Mesendoderm (in vitro differentiated cells): Measurements from ENCODE around the gene SVOP.
A peak's percentile ranks its signal among the peaks of the same experiment; 100 is the strongest.

Experiments used
- DNase-seq: peaks from one replicate; pipeline ENCODE4 v3.0.0; 2013
- H2AK5ac ChIP-seq: 2 replicates; pipeline ENCODE4 v1.6.1; 2013; ENCODE audit warnings: low read length, inconsistent platforms
- H2BK120ac ChIP-seq: 2 replicates; pipeline ENCODE4 v1.6.1; 2013; ENCODE audit warnings: low read depth, mild to moderate bottlenecking, low read length, moderate library complexity, mixed read lengths
- H2BK15ac ChIP-seq: replicated peaks from 2 replicates; pipeline ENCODE4 v1.6.1; 2013; ENCODE audit warnings: low read depth, mild to moderate bottlenecking, moderate library complexity
- H2BK5ac ChIP-seq: 2 replicates; pipeline ENCODE4 v1.6.1; 2013; ENCODE audit warnings: low read length, inconsistent platforms
- H3K18ac ChIP-seq: 2 replicates; pipeline ENCODE4 v1.6.1; 2013; ENCODE audit warnings: mild to moderate bottlenecking, low read length, mixed read lengths
- H3K23ac ChIP-seq: one replicate; pipeline ENCODE4 v1.6.1; 2013; ENCODE audit warnings: low read length
- H3K27ac ChIP-seq: 2 replicates; pipeline ENCODE4 v1.5.1; 2013; ENCODE audit warnings: low read depth, mild to moderate bottlenecking, inconsistent platforms, low read length, moderate library complexity
- H3K27me3 ChIP-seq: 2 replicates; pipeline ENCODE4 v1.6.1; 2013; ENCODE audit warnings: low read length, control low read depth, mild to moderate bottlenecking, inconsistent platforms; ENCODE audit not compliant: insufficient read depth, poor library complexity
- H3K36me3 ChIP-seq: 2 replicates; pipeline ENCODE4 v1.6.1; 2013; ENCODE audit warnings: low read length, inconsistent platforms; ENCODE audit not compliant: control insufficient read depth, insufficient read depth
- H3K4ac ChIP-seq: one replicate; pipeline ENCODE4 v1.6.1; 2013; ENCODE audit warnings: low read depth, mild to moderate bottlenecking, low read length, moderate library complexity
- H3K4me1 ChIP-seq: 2 replicates; pipeline ENCODE4 v1.6.1; 2013; ENCODE audit warnings: low read depth, low read length, inconsistent platforms; ENCODE audit not compliant: control insufficient read depth
- H3K4me2 ChIP-seq: 2 replicates; pipeline ENCODE4 v1.6.1; 2013; ENCODE audit warnings: low read length
- H3K4me3 ChIP-seq: 2 replicates; pipeline ENCODE4 v1.5.1; 2013; ENCODE audit warnings: mild to moderate bottlenecking, low read length
- H3K56ac ChIP-seq: one replicate; pipeline ENCODE4 v1.6.1; 2013; ENCODE audit warnings: low read length
- H3K79me1 ChIP-seq: 2 replicates; pipeline ENCODE4 v1.6.1; 2013; ENCODE audit warnings: low read length, inconsistent platforms
- H3K79me2 ChIP-seq: 2 replicates; pipeline ENCODE4 v1.6.1; 2013; ENCODE audit warnings: mild to moderate bottlenecking, low read length; ENCODE audit not compliant: control insufficient read depth, insufficient read depth
- H3K9ac ChIP-seq: 2 replicates; pipeline ENCODE4 v1.6.1; 2013; ENCODE audit warnings: low read length, inconsistent platforms
- H4K5ac ChIP-seq: one replicate; pipeline ENCODE4 v1.6.1; 2013; ENCODE audit warnings: low read length
- H4K8ac ChIP-seq: one replicate; pipeline ENCODE4 v1.6.1; 2013; ENCODE audit warnings: low read depth, mild to moderate bottlenecking, control low read depth, low read length, moderate library complexity
- WGBS: extraction: QIAGEN DNeasy Blood & Tissue Kit; methylation state at CpG from one replicate; pipeline ENCODE4 v1.1.7; 2013; ENCODE audit warnings: low lambda C conversion rate, missing lambda C conversion rate; ENCODE audit not compliant: insufficient coverage; ENCODE audit errors: extremely low coverage; 5-methylcytosine and 5-hydroxymethylcytosine counted together

SVOP gene

DNA sequence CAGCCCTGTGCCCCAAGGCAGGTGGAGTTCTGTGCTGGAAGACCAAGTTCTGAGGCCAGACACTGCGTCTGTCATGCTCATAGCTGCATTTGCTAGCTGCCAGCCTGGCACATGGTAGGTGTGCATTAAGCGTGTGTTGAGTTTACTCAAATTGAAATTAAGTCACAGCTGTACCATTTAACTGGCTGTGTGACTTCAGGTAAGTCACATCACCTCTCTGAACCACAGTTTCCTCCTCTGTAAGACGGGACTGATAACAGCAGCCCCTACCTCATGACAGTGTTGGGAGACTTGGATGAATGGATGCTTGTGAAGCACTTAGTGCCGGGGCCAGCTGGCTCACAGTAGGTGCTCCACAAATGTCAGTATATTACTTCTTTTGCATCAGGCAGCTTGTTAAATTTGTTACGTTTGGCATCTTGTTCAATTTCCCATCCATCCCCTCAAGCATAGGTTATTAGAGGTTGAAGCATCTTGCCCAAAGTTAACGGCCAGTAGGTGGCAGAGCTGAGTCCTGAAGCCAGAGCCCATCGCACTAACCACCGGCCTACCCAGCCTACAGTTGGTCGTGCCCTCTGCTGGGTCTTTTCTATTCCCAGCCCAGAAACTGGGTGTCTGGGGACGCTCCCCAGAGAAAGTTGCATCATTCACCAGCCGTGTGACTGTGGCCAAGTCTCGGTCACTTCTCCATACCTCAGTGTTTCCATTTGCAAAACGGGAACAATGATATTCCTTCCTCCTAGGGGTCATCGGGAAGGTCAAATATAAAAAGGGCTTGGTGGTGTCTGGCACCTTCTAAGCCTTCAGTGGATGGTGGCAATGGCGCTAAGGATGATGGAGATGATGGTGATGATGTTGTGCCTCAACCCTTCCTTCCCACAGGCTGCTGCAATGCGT, 136.5 kb downstream of the SVOP start:
- WGBS: no CpG with 5 or more reads among the region's 16 CpGs
- Histone ChIP-seq H3K9ac (no peak overlapping the region), H2AK5ac (no peak overlapping the region), H3K56ac (no peak overlapping the region), H4K8ac (no peak overlapping the region), H4K5ac (no peak overlapping the region), H3K36me3 (no peaks in the 10 kb centered on the region), H3K4me1 (no peaks in the 10 kb centered on the region), H3K18ac (no peak overlapping the region), H2BK5ac (no peak overlapping the region), H2BK120ac (no peak overlapping the region), H3K27me3 (no peaks in the 10 kb centered on the region), H2BK15ac (no peak overlapping the region), H3K79me2 (no peaks in the 10 kb centered on the region), H3K4ac (no peak overlapping the region), H3K79me1 (no peaks in the 10 kb centered on the region), H3K4me2 (no peak overlapping the region), H3K27ac (no peak overlapping the region), H3K23ac (no peak overlapping the region), H3K4me3 (no peak overlapping the region)
- peak; percentile 73 for DNase-seq

DNA sequence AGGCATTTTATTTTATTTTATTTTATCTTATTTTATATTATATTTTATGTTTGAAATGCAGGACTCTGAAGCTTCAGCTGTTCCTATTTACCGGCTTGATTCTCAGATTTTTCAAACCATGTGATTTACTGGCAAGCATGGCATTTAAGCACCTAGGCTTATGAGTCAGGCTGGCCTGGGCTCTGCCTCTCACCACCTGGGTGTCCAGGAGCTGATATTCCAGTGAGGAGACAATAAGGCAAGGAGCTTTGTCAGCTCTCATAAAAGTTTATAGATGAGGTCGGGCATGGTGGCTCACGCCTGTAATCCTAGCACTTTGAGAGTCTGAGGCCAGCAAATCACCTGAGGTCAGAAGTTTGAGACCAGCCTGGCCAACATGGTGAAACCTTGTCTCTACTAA, 138.9 kb downstream of the SVOP start:
- H3K4me2 ChIP-seq: no peak overlapping the region
- H3K23ac ChIP-seq: no peak overlapping the region
- H3K36me3 ChIP-seq: no peaks in the 10 kb centered on the region
- no CpG with 5 or more reads among the region's 3 CpGs for WGBS
- H3K27me3 ChIP-seq: no peaks in the 10 kb centered on the region
- no peak overlapping the region for H3K27ac ChIP-seq
- H2BK15ac ChIP-seq: no peak overlapping the region
- no peak overlapping the region for H4K5ac ChIP-seq
- no peak overlapping the region for H4K8ac ChIP-seq
- H3K4me3 ChIP-seq: no peak overlapping the region
- H3K56ac ChIP-seq: no peak overlapping the region
- no peak overlapping the region for H2BK120ac ChIP-seq
- H3K9ac ChIP-seq: no peak overlapping the region
- no peaks in the 10 kb centered on the region for H3K79me1 ChIP-seq
- no peaks in the 10 kb centered on the region for H3K4me1 ChIP-seq
- DNase-seq: no peak
- no peak overlapping the region for H3K4ac ChIP-seq
- no peak overlapping the region for H2BK5ac ChIP-seq
- no peak overlapping the region for H2AK5ac ChIP-seq
- H3K79me2 ChIP-seq: no peaks in the 10 kb centered on the region
- H3K18ac ChIP-seq: no peak overlapping the region

DNA sequence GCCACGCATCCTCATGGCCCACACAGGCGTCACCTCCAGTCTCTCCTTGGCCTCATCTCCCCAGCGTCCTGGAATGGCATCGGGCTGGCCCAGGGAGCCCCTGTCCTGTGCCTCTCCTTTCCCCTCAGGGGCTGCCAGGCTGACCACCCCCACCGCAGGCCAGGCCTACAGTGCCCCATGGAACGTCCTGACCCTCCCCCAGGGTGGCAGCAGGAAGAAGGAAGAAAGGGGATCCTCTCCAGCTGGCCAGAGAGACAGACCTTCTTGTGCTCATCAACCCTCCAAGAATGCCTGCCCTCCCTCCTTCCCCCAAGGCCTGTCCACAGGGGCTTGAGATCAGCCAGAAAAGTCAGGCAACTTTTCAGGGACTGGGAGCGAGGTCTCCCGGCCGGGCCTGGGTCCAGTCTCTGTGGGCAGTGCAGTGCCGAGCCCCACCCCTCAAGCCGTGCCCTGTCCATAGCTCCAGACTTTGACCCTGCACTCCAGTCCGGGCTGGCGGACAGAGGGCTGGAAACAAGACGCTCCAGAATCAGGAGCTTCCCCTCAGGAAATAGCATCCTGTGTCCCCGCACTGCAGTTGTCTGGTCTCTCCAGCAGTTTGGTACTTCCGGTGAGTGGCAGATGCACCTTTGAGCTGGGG, 141.1 kb downstream of the SVOP start, which contains the start of gene DAO:
Gene DAO (plus strand): TSS at position 478 of the 640 bp plus-strand sequence. CDS start 4,915 bp downstream, outside the sequence.
- Histone ChIP-seq H3K56ac (no peak within 1 kb of the TSS), H3K4ac (no peak within 1 kb of the TSS), H4K8ac (no peak within 1 kb of the TSS), H3K18ac (no peak within 1 kb of the TSS), H3K4me1 (no peaks in the 10 kb centered on the region), H2AK5ac (no peak within 1 kb of the TSS), H2BK5ac (no peak within 1 kb of the TSS), H3K27me3 (no peaks in the 10 kb centered on the region), H3K36me3 (no peaks in the 10 kb centered on the region), H3K4me3 (no peak within 1 kb of the TSS), H4K5ac (no peak within 1 kb of the TSS), H3K27ac (no peak within 1 kb of the TSS), H2BK15ac (no peak within 1 kb of the TSS), H3K79me1 (no peaks in the 10 kb centered on the region), H3K23ac (no peak within 1 kb of the TSS), H3K9ac (no peak within 1 kb of the TSS), H2BK120ac (no peak within 1 kb of the TSS), H3K4me2 (no peak within 1 kb of the TSS), H3K79me2 (no peaks in the 10 kb centered on the region)
- WGBS: no CpG with 5 or more reads among the region's 16 CpGs
- DNase-seq: no peak

DNA sequence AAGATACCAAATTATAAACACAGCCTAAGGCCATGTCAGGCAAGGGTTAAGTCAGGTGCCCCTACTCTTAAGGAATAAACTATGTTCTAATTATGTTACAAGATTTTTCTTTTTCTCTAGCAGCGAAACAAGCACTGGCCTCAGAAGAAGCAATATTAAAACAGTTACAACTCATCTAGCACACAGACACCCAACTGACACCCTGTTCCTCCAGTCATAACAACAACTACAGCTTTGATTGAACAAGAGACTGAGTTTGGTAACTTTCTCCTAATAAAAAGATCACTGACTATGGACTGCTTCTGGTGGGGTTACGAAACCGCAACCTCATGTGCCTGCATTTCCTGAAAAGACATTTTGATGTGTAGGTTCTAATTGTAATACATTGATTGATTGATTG, 144.3 kb downstream of the SVOP start:
- no peaks in the 10 kb centered on the region for H3K79me1 ChIP-seq
- H3K9ac ChIP-seq: no peak overlapping the region
- H3K18ac ChIP-seq: no peak overlapping the region
- no peak overlapping the region for H3K4ac ChIP-seq
- H3K23ac ChIP-seq: no peak overlapping the region
- DNase-seq: no peak
- H2BK5ac ChIP-seq: no peak overlapping the region
- H3K4me1 ChIP-seq: no peaks in the 10 kb centered on the region
- no CpG with 5 or more reads among the region's 3 CpGs for WGBS
- no peak overlapping the region for H4K5ac ChIP-seq
- no peaks in the 10 kb centered on the region for H3K36me3 ChIP-seq
- H2AK5ac ChIP-seq: no peak overlapping the region
- no peak overlapping the region for H3K56ac ChIP-seq
- H3K79me2 ChIP-seq: no peaks in the 10 kb centered on the region
- H3K4me3 ChIP-seq: no peak overlapping the region
- no peak overlapping the region for H2BK15ac ChIP-seq
- H2BK120ac ChIP-seq: no peak overlapping the region
- H4K8ac ChIP-seq: no peak overlapping the region
- no peak overlapping the region for H3K4me2 ChIP-seq
- H3K27ac ChIP-seq: no peak overlapping the region
- no peaks in the 10 kb centered on the region for H3K27me3 ChIP-seq

DNA sequence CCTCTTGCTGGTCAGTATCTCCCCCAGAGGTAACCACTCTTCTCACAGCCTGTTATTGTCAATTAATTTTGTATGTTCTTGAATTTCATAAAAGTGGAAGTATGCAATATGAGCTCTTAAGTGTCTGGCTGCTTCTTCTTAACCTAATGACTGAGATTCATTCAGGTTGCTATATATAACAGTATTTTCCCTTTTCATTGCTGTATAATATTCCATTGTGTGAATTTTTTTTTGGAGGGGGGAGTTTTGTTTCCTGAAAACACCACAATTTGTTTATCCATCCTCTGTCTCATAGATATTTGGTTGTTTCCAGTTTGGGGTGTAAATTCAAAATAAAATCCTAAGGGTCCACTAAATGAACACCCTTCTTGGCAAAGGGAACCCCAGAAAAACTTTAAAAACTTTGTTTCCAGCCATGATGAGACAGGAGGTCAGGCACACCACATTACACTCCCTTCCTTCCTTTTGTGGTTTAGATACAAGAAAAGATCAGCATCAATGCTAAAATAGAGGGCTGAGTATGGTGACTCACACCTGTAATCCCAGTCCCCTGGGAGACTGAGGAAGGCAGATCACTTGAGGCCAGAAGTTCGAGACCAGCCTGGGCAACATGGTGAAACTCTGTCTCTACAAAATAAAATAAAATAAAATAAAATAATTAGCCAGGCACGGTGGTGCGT, 145.0 kb downstream of the SVOP start:
- Histone ChIP-seq H3K4me2 (no peak overlapping the region), H3K18ac (no peak overlapping the region), H2AK5ac (no peak overlapping the region), H2BK5ac (no peak overlapping the region), H3K9ac (no peak overlapping the region), H3K79me1 (no peaks in the 10 kb centered on the region), H2BK120ac (no peak overlapping the region), H3K27me3 (no peaks in the 10 kb centered on the region), H3K4me1 (no peaks in the 10 kb centered on the region), H2BK15ac (no peak overlapping the region), H3K4ac (no peak overlapping the region), H4K8ac (no peak overlapping the region), H3K36me3 (no peaks in the 10 kb centered on the region), H3K79me2 (no peaks in the 10 kb centered on the region), H3K27ac (no peak overlapping the region), H3K56ac (no peak overlapping the region), H4K5ac (no peak overlapping the region), H3K4me3 (no peak overlapping the region), H3K23ac (no peak overlapping the region)
- DNase-seq: no peak
- no CpG with 5 or more reads among the region's 3 CpGs for WGBS
